Fibroblast of upper back skin (primary cell): Measurements from ENCODE around the gene TTPAL.
"Not testable (repeated sequence)": the region's sequence is repeated elsewhere in the genome, so short reads cannot be mapped to it uniquely, and the experiment has no call there.

Experiments
- DNase-seq: peaks from one replicate; pipeline ENCODE4 v3.0.0-alpha.2; 2013

TTPAL gene

GRCh38 chr20:44468044-44468782 is 7.5 kb upstream of the TTPAL start:
- DNase-seq: no peak

DNA sequence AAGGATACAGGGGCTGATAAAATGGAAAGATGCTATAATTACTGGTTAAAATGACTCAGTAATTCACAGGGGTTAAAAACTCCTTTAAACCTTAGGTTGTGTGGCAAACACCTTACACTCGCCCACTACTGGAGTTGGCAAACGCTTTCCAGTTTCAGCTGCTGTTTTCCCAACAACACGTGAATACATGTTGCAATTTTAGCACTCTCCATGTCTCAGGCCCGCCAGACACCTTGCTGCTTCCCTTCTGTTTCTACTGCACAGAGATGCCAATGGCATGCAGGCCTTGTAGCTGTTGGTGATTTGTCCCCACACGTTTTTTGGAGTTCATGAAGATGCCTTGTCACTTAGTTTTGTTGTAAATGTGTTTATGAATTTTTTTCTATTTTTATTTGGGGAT is 5.3 kb upstream of the TTPAL start:
- no peak for DNase-seq

GRCh38 chr20:44471481-44471882 is 4.2 kb upstream of the TTPAL start:
- DNase-seq: peak; percentile 68

DNA sequence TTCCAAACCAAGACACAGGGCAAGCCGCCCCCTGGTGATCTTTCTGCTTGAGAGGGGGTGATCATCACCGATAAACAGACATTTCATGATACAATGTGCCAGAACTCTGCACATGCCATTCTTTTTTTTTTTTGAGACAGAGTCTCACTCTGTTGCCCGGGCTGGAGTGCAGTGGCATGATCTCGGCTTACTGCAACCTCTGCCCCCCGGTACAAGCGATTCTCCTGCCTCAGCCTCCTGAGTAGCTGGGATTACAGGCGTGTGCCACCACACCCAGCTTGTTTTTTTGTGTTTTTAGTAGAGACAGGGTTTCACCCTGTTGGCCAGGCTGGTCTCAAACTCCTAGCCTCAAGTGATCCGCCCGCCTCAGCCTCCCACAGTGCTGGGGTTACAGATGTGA is 3.4 kb upstream of the TTPAL start:
- DNase-seq: not testable (repeated sequence)

GRCh38 chr20:44475372-44475693 is 341 bp upstream of the TTPAL start:
- no peak for DNase-seq

- no peak for DNase-seq
Measured at GRCh38 chr20:44477151-44477550, 1.5 kb downstream of the TTPAL start.

- no peak for DNase-seq
Measured at GRCh38 chr20:44478206-44478605, 2.5 kb downstream of the TTPAL start.

DNA sequence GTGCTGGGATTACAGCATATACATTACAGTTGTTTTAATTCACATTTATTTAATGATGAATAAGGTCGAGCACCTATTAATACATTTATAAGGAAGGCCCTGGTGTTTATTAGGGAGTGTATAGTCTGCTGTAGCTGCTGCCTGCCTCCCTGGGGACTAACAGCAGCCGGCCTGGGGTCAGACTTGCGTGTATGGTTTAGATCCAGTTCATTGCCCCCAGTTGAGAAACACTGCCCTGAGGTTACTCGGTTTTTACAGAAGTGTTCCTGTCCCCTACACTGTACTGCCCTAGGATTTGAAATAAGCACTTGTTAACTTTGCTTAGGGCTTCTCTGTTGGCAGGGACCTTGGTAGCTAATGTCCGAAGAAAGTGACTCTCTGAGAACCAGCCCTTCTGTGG is 4.0 kb downstream of the TTPAL start:
- no peak for DNase-seq

GRCh38 chr20:44480097-44480496 is 4.4 kb downstream of the TTPAL start:
- DNase-seq: no peak

DNA sequence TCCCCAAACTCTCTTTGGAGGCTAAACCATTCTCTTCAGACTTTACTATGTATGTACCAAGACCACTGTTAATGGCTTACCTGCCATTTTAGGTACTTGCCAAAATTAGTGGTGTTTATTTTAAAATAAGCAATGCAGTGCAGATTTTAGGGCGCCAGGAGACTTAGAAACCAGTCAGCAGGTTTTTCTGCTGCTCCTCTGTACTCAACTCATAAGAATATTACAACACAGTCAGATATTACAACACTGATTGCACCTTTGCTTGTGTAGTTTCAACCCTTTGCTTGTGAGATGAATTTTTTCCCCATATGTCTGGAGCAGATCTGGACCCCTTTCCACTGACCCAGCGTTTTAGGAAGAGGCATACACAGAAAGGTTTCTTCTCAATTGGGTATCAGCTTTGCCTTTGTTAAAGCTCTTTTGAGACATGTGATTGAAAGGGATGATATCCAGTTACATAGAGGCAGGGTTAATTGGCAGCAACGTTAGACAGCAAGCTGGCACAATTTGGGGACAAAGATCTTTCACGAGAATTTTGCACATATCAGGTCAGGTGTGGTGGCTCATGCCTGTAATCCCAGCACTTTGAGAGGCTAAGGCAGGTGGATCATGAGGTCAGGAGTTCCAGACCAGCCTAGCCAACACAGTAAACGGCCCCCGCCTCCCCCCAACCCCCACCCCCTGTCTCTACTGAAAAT is 6.2 kb downstream of the TTPAL start:
- DNase-seq: no peak

DNA sequence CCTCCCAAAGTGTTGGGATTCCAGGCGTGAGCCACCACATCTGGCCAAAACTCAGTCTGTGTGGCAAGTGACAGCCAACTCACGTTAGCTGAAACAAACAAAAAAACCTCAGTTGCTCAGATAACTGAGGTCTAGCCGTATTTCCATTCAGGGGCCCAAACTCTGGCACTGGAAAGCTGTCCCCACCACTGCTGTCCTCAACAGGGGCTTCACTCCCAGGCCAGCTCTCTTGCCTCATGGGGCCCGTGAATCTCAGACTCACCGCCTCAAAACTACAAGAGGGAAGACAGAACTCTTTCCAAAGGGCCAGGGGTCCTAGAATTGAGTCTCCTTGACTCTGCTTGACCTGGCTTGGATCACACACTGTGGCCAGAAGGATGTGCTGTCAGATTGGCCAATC is 7.4 kb downstream of the TTPAL start:
- no peak for DNase-seq

DNA sequence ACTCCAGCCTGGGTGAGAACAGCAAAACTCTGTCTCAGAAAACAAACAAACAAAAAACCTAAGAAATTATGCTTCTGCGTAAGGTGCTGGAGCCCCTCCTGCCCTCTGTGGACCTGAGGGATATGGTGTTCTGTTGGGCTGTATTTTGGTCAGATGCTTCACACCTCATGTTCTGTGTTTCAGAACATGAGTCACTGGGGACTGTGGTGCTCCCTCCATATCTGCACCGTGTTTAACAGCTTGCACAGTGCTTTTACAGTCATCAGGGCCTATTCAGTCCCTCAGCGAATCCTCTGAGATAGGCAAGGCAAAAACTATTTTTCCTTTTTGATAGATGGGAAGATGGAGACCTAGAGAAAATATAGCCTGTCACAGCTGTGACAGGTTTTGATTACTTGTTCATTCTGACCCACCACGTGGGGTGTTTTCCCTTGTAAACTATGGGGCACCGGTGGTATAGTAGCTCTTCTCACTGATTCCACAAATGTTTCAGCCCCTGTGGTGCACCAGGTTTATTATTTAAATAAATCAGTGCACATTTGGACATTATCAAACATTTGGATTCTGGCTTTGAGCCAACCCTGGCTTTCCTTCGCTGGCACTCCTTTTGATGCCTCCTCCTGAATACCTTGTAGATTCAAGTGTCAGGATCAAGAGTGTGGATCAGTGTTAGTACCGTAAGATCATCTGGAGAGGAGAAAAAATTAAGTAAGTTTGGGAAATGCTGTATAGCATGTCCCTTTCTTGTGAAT is 9.6 kb downstream of the TTPAL start:
- no peak for DNase-seq

GRCh38 chr20:44485830-44486198 is 10.1 kb downstream of the TTPAL start:
- no peak for DNase-seq

DNA sequence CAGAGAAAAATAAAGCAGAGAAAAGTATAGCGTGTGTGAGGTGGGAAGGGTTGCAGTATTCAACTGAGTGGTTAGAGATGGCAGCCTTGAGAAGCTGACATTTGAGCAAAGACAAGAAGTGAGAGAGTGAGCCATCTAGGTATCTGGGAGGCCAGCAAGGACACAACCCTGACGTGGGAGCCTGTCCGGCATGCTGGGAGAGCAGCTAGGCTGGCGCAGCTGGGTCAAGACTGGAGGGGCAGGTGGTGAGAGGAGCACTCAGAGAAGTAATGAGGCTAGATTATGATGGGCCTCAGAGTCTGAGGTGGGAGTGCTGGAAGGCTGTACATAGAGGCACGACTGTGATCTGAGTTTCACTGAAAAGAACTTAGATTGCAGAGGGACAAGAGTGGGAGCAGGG is 12.9 kb downstream of the TTPAL start:
- DNase-seq: no peak

- no peak for DNase-seq
Measured at GRCh38 chr20:44489223-44489622, 13.5 kb downstream of the TTPAL start.

DNA sequence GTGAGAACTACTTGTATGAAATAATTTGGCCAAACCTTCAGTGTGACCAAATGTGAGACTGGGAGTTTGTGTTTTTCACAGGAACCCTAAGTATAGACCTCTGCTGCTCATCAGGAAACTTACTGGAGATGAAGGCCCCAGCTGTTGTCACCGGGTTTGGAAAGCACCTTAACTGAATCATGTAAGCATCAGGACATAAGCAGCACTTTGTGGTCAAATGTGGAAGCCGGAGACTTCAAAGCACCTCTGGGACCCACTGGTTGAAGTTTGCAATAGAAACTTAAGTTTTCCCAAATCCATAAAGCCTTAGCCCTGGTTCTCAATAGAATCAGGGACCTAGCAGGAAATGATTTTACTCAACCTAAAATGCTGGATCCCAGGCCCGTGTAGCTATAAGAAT is 14.3 kb downstream of the TTPAL start:
- DNase-seq: no peak

GRCh38 chr20:44491635-44492395 is 16.1 kb downstream of the TTPAL start:
- no peak for DNase-seq

- peak; percentile 55 for DNase-seq
Measured at GRCh38 chr20:44494266-44494665, 18.6 kb downstream of the TTPAL start.

DNA sequence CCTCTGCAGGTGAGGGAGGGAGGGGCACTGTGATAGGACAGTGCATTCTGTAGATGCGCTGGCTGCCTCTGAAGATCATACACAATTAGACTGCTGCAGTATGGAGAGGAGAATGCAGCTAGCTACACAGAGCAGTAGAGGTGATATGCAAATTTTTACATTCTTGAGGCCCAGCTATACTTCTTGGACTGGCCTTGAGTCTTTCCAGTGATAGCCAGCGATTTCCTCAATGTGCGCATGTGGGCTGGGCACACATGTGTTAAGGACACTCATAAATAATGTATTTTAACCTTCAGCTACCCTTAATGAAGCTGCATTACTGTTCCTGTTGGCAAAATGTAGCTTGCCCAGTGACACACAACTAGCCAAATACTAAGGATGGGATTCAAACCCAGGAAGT is 19.0 kb downstream of the TTPAL start:
- no peak for DNase-seq

- peak; percentile 64 for DNase-seq
Measured at GRCh38 chr20:44495257-44495656, 19.6 kb downstream of the TTPAL start.

GRCh38 chr20:44495802-44496481 is 20.3 kb downstream of the TTPAL start:
- DNase-seq: peak; percentile 92

- DNase-seq: peak; percentile 89
Measured at GRCh38 chr20:44496976-44497375, 21.3 kb downstream of the TTPAL start.

- no peak for DNase-seq
Measured at GRCh38 chr20:44497761-44498160, 22.1 kb downstream of the TTPAL start.
